ENCODE data around the gene DKC1. TPM values are rescaled to one million over a fixed set of nuclear protein-coding genes. Genes with fewer than 3 reads are reported as not detected.
"Not testable (repeated sequence)": the region's sequence is repeated elsewhere in the genome, so short reads cannot be mapped to it uniquely, and the experiment has no call there.

The DKC1 gene
- total RNA-seq, 2 donors from 2014 or later, result 28.5 to 55.0 TPM

- no peaks in the 10 kb centered on the region for H3K4me1 ChIP-seq
- H3K9me3 ChIP-seq, result no peaks in the 10 kb centered on the region
- TF ChIP-seq CTCF (IDR thresholded peaks at IDR 0.05), result no peak
- no peak overlapping the region for H3K4me3 ChIP-seq
- H3K27me3 ChIP-seq, result no peaks in the 10 kb centered on the region
- H3K36me3 ChIP-seq, result no peaks in the 10 kb centered on the region
- no peak for DNase-seq
- H3K9ac ChIP-seq (ENCODE audit: low read depth in 2 of 2, low read length in 2 of 2), result no peak overlapping the region
- intact Hi-C loops (cut with DNase I), result no loop called here
- H3K27ac ChIP-seq, result no peak overlapping the region
Measured at GRCh38 chrX:154818916-154819770, 56.5 kb downstream of the DKC1 start.

DNA sequence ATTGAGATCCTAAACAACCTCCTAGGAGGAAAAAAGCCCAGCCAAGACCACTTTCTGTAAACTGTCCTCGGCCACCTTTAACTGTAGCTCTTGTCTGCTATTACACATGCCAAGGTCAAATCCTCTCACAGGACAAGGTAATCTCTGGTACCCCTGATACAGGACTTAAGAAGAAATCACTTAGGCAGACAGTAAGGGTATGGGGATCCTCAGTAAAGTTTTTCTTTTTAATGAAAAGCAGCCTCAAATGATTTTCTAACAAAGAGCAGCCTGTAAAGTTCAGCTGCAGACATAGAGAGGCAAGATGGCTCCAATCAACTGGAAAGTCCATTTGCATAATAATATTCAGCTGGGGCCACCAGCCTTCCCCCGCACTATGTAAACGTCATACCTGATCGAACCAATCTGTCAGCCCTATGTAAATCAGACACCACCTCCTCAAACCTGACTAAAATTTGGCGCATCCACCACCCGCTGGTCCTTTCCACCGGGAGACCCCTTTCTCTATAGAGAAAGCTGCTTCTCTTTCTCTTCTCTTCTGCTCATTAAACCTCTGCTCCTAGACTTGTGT, 57.2 kb downstream of the DKC1 start:
- Histone ChIP-seq H3K9ac (ENCODE audit: low read depth in 2 of 2, low read length in 2 of 2) (no peak overlapping the region), H3K9me3 (no peaks in the 10 kb centered on the region), H3K27me3 (no peaks in the 10 kb centered on the region), H3K36me3 (no peaks in the 10 kb centered on the region), H3K4me1 (no peaks in the 10 kb centered on the region), H3K27ac (no peak overlapping the region), H3K4me3 (no peak overlapping the region)
- intact Hi-C loops (cut with DNase I), result no loop called here
- no peak for DNase-seq
- no peak for TF ChIP-seq CTCF (IDR thresholded peaks at IDR 0.05)

DNA sequence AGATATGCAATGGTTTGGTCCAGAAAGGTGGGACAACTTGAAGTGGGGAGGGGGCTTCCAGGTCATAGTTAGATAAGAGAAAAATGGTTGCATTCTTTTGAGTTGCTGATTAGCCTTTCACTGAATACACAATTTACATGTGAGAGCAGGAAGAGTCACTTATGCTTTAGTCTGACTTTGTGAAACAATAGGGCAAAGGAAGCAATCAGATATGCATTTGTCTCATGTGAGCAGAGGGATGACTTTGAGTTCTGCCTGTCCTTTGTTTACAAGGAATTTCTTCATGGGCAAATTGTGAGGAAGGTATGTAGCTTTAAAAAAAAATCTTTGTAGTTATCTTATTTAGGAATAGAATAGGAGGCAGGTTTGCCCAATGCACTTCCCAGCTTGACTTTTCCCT, 58.9 kb downstream of the DKC1 start:
- intact Hi-C loops (cut with DNase I), result no loop called here
- Histone ChIP-seq H3K36me3 (no peaks in the 10 kb centered on the region), H3K4me1 (no peaks in the 10 kb centered on the region), H3K9ac (ENCODE audit: low read depth in 2 of 2, low read length in 2 of 2) (no peak overlapping the region), H3K27me3 (no peaks in the 10 kb centered on the region), H3K9me3 (no peaks in the 10 kb centered on the region), H3K27ac (no peak overlapping the region), H3K4me3 (no peak overlapping the region)
- no peak for DNase-seq
- TF ChIP-seq CTCF (IDR thresholded peaks at IDR 0.05), result no peak

GRCh38 chrX:154822029-154822428, 59.4 kb downstream of the DKC1 start:
- no peak for TF ChIP-seq CTCF (IDR thresholded peaks at IDR 0.05)
- intact Hi-C loops (cut with DNase I), result no loop called here

GRCh38 chrX:154824638-154825037, 62.0 kb downstream of the DKC1 start:
- Histone ChIP-seq H3K27me3 (no peaks in the 10 kb centered on the region), H3K4me1 (no peaks in the 10 kb centered on the region), H3K36me3 (no peaks in the 10 kb centered on the region), H3K27ac (no peak overlapping the region), H3K9me3 (no peaks in the 10 kb centered on the region), H3K4me3 (no peak overlapping the region), H3K9ac (ENCODE audit: low read depth in 2 of 2, low read length in 2 of 2) (no peak overlapping the region)
- no peak for DNase-seq
- TF ChIP-seq CTCF (IDR thresholded peaks at IDR 0.05), result no peak
- intact Hi-C loops (cut with DNase I), result no loop called here

More at GRCh38 chrX:154822029-154822428, 59.4 kb downstream of the DKC1 start:
- Histone ChIP-seq H3K9ac (ENCODE audit: low read depth in 2 of 2, low read length in 2 of 2) (no peak overlapping the region), H3K4me1 (no peaks in the 10 kb centered on the region), H3K27ac (no peak overlapping the region), H3K36me3 (no peaks in the 10 kb centered on the region), H3K4me3 (no peak overlapping the region), H3K27me3 (no peaks in the 10 kb centered on the region), H3K9me3 (no peaks in the 10 kb centered on the region)
- DNase-seq, result no peak

DNA sequence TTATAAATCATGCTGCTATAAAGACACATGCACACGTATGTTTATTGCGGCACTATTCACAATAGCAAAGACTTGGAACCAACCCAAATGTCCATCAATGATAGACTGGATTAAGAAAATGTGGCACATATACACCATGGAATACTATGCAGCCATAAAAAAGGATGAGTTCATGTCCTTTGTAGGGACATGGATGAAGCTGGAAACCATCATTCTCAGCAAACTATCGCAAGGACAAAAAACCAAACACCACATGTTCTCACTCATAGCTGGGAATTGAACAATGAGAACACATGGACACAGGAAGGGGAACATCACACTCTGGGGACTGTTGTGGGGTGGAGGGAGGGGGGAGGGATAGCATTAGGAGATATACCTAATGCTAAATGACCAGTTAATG, 62.9 kb downstream of the DKC1 start:
- DNase-seq; H3K9me3 ChIP-seq; H3K4me1 ChIP-seq; H3K4me3 ChIP-seq; H3K9ac ChIP-seq (ENCODE audit: low read depth in 2 of 2, low read length in 2 of 2); H3K27me3 ChIP-seq; H3K27ac ChIP-seq; H3K36me3 ChIP-seq; intact Hi-C loops (cut with DNase I): not testable (repeated sequence)
